Uterus (tissue), 2 donors: ENCODE results near the gene NDUFA12.

ENCODE experiments used
- CTCF ChIP-seq, 4 experiments: fragments of 200-600 bp in 2 of 4; fragments of 450-650 bp in 2 of 4; sonication (generic) in 2 of 4; IDR thresholded peaks; one replicate each; pipeline ENCODE4 v1.5.1; 2016 to 2019; ENCODE audit warnings: antibody characterized with exemption in 4 of 4, mild to moderate bottlenecking in 2 of 4, moderate library complexity in 1 of 4
- POLR2A ChIP-seq, 2 donors: fragments of 450-650 bp; IDR thresholded peaks; one replicate each; pipeline ENCODE4 v1.6.1; 2016; ENCODE audit warnings: antibody characterized with exemption in 2 of 2, mild to moderate bottlenecking in 1 of 2, moderate library complexity in 1 of 2

GRCh38 chr12:94965982-94966630 lies 37.4 kb downstream of the NDUFA12 start:
- no peak for TF ChIP-seq CTCF (IDR thresholded peaks at IDR 0.05)
- TF ChIP-seq POLR2A (IDR thresholded peaks at IDR 0.05), result no peak
